MM.1S (cell line): Measurements from ENCODE around the gene HHIPL1.

Experiments
- EZH2 ChIP-seq: fragments of 300-600 bp; sonication (generic); optimal IDR thresholded peaks from 2 replicates; pipeline ENCODE3; 2017; ENCODE audit warnings: low read depth, mild to moderate bottlenecking, antibody characterized with exemption, low read length, mixed read lengths
- EZH2phosphoT487 ChIP-seq: fragments of 300-600 bp; sonication (generic); IDR thresholded peaks from 2 replicates; pipeline ENCODE4 v1.6.1; 2018; ENCODE audit warnings: antibody characterized with exemption, low read length
- TF ChIP-seq, protein P1 (sequence below): fragments of 300-600 bp; sonication (generic); IDR thresholded peaks from 2 replicates; pipeline ENCODE4 v1.5.1; 2016; ENCODE audit warnings: antibody characterized with exemption, low read length, mixed read lengths

- TF ChIP-seq, protein P1, sequence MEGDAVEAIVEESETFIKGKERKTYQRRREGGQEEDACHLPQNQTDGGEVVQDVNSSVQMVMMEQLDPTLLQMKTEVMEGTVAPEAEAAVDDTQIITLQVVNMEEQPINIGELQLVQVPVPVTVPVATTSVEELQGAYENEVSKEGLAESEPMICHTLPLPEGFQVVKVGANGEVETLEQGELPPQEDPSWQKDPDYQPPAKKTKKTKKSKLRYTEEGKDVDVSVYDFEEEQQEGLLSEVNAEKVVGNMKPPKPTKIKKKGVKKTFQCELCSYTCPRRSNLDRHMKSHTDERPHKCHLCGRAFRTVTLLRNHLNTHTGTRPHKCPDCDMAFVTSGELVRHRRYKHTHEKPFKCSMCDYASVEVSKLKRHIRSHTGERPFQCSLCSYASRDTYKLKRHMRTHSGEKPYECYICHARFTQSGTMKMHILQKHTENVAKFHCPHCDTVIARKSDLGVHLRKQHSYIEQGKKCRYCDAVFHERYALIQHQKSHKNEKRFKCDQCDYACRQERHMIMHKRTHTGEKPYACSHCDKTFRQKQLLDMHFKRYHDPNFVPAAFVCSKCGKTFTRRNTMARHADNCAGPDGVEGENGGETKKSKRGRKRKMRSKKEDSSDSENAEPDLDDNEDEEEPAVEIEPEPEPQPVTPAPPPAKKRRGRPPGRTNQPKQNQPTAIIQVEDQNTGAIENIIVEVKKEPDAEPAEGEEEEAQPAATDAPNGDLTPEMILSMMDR: no peak
- TF ChIP-seq EZH2phosphoT487 (no peak), EZH2 (no peak)
Measured at GRCh38 chr14:99597911-99598600, 46.9 kb upstream of the HHIPL1 start.
